ENCODE results near the gene TLCD1. TPM values are rescaled to one million over a fixed set of nuclear protein-coding genes. Genes with fewer than 3 reads are reported as not detected.
A peak's percentile ranks its signal among the peaks of the same experiment; 100 is the strongest.

TLCD1 gene
- total and polyA plus RNA-seq, 2 donors = 1.7 to 5.1 TPM

GRCh38 chr17:28750178-28751047 lies 24.4 kb upstream of the TLCD1 start:
- Histone ChIP-seq H3K4me1 (ENCODE audit: insufficient read depth) (no peaks in the 10 kb centered on the region), H3K4me3 (ENCODE audit: low read depth, low read length) (no peak overlapping the region), H3K27ac (ENCODE audit: low read depth) (no peak overlapping the region), H3K36me3 (ENCODE audit: insufficient read depth) (no peaks in the 10 kb centered on the region)
- DNase-seq (ENCODE audit: extremely low spot score) = peak; percentile 81
- 37% methylated on average over 20 of the region's 20 CpGs for WGBS

GRCh38 chr17:28749516-28750177 lies 23.6 kb upstream of the TLCD1 start:
- 62% methylated on average over 11 of the region's 11 CpGs for WGBS
- DNase-seq (ENCODE audit: extremely low spot score) = no peak
- Histone ChIP-seq H3K4me1 (ENCODE audit: insufficient read depth) (no peaks in the 10 kb centered on the region), H3K36me3 (ENCODE audit: insufficient read depth) (no peaks in the 10 kb centered on the region), H3K4me3 (ENCODE audit: low read depth, low read length) (no peak overlapping the region), H3K27ac (ENCODE audit: low read depth) (no peak overlapping the region)

- no peak overlapping the region for H3K4me3 ChIP-seq (ENCODE audit: low read depth, low read length)
- no peaks in the 10 kb centered on the region for H3K36me3 ChIP-seq (ENCODE audit: insufficient read depth)
- no peak for DNase-seq (ENCODE audit: extremely low spot score)
- 72% methylated on average over 18 of the region's 18 CpGs for WGBS
- no peaks in the 10 kb centered on the region for H3K4me1 ChIP-seq (ENCODE audit: insufficient read depth)
- H3K27ac ChIP-seq (ENCODE audit: low read depth) = no peak overlapping the region
Observed at GRCh38 chr17:28748852-28749515, 23.0 kb upstream of the TLCD1 start.

- no peak overlapping the region for H3K27ac ChIP-seq (ENCODE audit: low read depth)
- whole genome bisulfite sequencing = 89% methylated on average over 18 of the region's 18 CpGs
- DNase-seq (ENCODE audit: extremely low spot score) = no peak
- H3K4me1 ChIP-seq (ENCODE audit: insufficient read depth) = no peaks in the 10 kb centered on the region
- H3K4me3 ChIP-seq (ENCODE audit: low read depth, low read length) = no peak overlapping the region
- H3K36me3 ChIP-seq (ENCODE audit: insufficient read depth) = no peaks in the 10 kb centered on the region
Observed at GRCh38 chr17:28747801-28748750, 22.0 kb upstream of the TLCD1 start.

GRCh38 chr17:28747051-28747691 lies 21.1 kb upstream of the TLCD1 start:
- Histone ChIP-seq H3K27ac (ENCODE audit: low read depth) (peak overlapping the region; percentile 57), H3K4me1 (ENCODE audit: insufficient read depth) (no peaks in the 10 kb centered on the region), H3K36me3 (ENCODE audit: insufficient read depth) (no peaks in the 10 kb centered on the region), H3K4me3 (ENCODE audit: low read depth, low read length) (no peak overlapping the region)
- DNase-seq (ENCODE audit: extremely low spot score) = no peak
- WGBS = 71% methylated on average over 7 of the region's 7 CpGs

- Histone ChIP-seq H3K36me3 (ENCODE audit: insufficient read depth) (no peaks in the 10 kb centered on the region), H3K4me3 (ENCODE audit: low read depth, low read length) (no peak overlapping the region), H3K27ac (ENCODE audit: low read depth) (peak overlapping the region; percentile 57), H3K4me1 (ENCODE audit: insufficient read depth) (no peaks in the 10 kb centered on the region)
- 61% methylated on average over 5 of the region's 5 CpGs for WGBS
- no peak for DNase-seq (ENCODE audit: extremely low spot score)
Observed at GRCh38 chr17:28746611-28747050, 20.6 kb upstream of the TLCD1 start.

- no peaks in the 10 kb centered on the region for H3K4me1 ChIP-seq (ENCODE audit: insufficient read depth)
- WGBS = 67% methylated on average over 4 of the region's 4 CpGs
- DNase-seq (ENCODE audit: extremely low spot score) = no peak
- no peaks in the 10 kb centered on the region for H3K36me3 ChIP-seq (ENCODE audit: insufficient read depth)
- peak overlapping the region; percentile 91 for H3K27ac ChIP-seq (ENCODE audit: low read depth)
- peak overlapping the region; percentile 70 for H3K4me3 ChIP-seq (ENCODE audit: low read depth, low read length)
Observed at GRCh38 chr17:28745786-28746411, 19.9 kb upstream of the TLCD1 start.

- Histone ChIP-seq H3K27ac (ENCODE audit: low read depth) (peak overlapping the region; percentile 91), H3K4me3 (ENCODE audit: low read depth, low read length) (peak overlapping the region; percentile 70), H3K36me3 (ENCODE audit: insufficient read depth) (no peaks in the 10 kb centered on the region), H3K4me1 (ENCODE audit: insufficient read depth) (no peaks in the 10 kb centered on the region)
- DNase-seq (ENCODE audit: extremely low spot score) = no peak
- WGBS = 8% methylated on average over 31 of the region's 31 CpGs
Observed at GRCh38 chr17:28744972-28745785, 19.1 kb upstream of the TLCD1 start.

GRCh38 chr17:28744104-28744971 lies 18.3 kb upstream of the TLCD1 start:
- H3K27ac ChIP-seq (ENCODE audit: low read depth) = peak overlapping the region; percentile 93
- H3K4me3 ChIP-seq (ENCODE audit: low read depth, low read length) = peak overlapping the region; percentile 70
- WGBS = 1% methylated on average over 61 of the region's 61 CpGs
- DNase-seq (ENCODE audit: extremely low spot score) = no peak
- H3K36me3 ChIP-seq (ENCODE audit: insufficient read depth) = no peaks in the 10 kb centered on the region
- H3K4me1 ChIP-seq (ENCODE audit: insufficient read depth) = no peaks in the 10 kb centered on the region

GRCh38 chr17:28743243-28744103 lies 17.4 kb upstream of the TLCD1 start, which contains the start of gene TRAF4:
Gene TRAF4, plus strand, starts transcription at chr17:28744011. Its CDS starts 102 bp downstream, at chr17:28744113.
- H3K4me1 ChIP-seq (ENCODE audit: insufficient read depth) = no peaks in the 10 kb centered on the region
- H3K36me3 ChIP-seq (ENCODE audit: insufficient read depth) = no peaks in the 10 kb centered on the region
- under 1% methylated on average over 70 of the region's 70 CpGs for WGBS
- H3K4me3 ChIP-seq (ENCODE audit: low read depth, low read length) = peak within 1 kb of the TSS; percentile 70
- H3K27ac ChIP-seq (ENCODE audit: low read depth) = peak within 1 kb of the TSS; percentile 93
- no peak for DNase-seq (ENCODE audit: extremely low spot score)
